NCI-H2029 (cell line): Measurements from ENCODE around the gene TRPV6.

Source experiments
- DNase-seq: peaks from one replicate; lab custom pipeline; 2025; lab: John Stamatoyannopoulos, UW

The TRPV6 gene

DNA sequence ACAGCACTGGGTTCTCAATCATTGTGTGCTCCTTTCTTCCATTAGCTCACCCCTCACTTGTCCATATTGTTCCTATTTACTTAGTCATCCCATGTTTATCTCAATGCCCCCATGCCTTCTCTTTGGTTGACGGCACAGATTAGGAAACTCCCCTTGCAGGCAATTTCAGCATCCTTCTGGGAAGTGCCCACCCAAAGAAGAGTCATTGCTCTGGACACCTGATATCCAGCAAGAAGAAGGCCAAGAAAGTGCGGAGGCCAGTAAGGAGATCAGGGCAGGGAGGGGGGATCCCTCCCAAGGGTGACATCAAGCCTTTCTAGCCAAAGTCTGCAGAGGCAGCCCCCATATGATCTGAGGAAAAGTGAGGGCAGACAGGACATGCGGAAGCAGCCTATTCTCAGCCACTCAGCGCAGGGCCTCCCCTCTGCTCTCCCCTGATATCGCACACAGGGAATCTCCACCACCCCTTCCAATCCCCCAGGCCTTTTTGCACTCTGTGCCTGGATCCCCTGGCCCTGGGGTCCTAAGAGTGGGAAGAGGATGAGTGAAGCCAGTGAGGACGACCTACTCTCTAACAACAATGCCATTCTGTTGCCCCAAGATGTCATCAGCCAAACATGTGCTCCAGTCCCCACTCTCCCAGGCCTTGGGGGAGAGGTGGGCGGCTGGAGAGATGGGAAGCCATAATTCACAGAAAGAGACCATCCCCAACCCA is 1.8 kb downstream of the TRPV6 start:
- no peak for DNase-seq

DNA sequence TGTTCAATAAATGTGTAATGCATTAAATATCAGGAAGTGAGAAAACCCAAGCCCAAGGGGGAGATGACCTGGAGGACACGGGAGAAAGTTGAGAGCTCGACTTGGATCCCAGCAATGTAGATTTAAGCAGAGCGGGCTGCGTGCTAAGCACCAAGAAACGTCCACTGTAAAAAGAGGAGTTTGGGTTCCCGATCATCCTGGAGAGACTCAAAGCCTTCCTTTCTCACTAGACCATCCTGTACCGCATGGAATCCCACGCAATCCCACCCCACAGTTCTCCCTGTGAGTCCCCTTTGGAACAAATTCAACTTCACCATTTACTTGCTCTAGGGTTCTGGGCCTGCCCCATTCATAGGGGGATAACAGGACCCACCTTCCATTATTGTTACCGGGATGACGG is 2.4 kb downstream of the TRPV6 start:
- DNase-seq: no peak

DNA sequence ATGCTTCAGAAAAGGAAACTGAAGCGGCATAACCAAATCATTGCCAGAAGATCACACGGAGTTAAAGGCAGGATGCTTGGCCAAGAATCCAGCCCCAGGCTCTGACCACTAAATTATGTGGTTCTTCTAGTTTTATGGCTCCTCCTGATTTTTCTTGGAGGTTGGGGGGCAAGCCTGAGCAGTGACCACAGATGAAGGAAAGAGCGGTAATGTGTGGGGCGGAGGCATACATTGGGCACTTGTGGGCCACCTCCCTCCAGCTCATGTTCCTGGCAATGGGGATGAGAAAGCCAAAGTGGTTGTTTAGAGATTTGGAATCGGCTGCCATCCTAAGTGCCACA is 3.2 kb downstream of the TRPV6 start:
- no peak for DNase-seq

DNA sequence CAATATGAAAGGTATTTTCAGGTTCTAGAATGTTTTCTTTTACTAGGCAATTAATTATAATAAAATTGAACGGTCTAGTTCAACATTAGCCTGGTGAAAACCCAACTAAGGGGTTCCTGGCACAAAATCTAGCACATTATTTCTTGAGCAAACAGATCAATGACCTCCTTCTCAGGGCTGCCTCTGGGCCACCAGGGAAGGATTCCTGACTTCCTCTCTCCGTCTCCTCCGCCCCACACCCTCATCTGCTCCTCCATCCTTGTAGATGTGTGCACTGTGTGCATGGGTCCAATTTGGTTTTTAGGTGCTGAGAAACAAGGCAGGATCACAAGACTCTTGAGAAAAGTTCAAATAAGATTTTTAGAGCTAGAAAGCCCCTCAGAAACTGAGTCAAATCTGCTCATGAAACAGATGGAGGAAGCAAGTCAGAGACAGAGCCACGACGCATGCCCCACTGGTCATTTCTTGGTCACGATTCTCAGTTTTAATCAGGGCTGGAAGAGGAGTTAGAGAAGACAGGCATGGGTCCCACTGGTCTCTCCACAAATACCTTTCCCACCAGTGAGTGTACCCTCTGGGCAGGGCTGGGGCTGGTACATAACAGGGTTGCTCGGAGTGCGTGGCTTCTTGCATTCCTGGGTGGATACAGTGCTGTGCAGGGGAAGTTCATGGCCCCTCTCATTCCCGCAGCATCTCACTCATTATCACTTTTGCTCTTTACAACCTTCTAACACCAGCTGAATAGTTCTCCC is 3.8 kb downstream of the TRPV6 start:
- no peak for DNase-seq

DNA sequence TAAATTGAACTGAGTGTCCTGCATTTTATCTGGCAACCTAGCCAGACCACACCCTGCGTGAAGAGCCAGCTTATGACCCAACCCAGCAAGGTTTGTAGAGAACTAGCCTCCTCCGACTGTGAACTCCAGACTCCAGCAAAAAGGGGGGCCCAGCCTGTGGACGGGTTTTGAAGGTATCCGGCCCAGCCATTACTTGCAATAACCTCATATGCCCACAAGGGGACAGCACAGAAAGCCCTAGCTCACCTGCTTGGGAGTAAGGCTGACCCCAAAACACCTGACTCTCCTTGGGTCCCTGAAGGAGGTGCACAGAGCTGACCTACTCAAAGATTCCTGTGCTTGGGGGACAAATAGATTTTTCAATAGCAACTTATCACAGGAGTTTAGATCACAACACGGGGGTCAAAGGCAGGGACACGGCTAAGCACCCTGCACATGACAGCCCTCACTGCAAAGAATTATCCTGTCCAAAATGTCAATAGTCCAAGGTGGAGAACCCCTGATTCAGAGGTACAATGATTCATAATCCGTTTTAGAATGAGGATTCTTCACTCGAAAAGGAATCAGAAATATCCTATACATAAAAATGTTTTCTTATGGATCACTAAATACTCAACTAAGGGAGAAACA is 4.6 kb downstream of the TRPV6 start:
- no peak for DNase-seq

DNA sequence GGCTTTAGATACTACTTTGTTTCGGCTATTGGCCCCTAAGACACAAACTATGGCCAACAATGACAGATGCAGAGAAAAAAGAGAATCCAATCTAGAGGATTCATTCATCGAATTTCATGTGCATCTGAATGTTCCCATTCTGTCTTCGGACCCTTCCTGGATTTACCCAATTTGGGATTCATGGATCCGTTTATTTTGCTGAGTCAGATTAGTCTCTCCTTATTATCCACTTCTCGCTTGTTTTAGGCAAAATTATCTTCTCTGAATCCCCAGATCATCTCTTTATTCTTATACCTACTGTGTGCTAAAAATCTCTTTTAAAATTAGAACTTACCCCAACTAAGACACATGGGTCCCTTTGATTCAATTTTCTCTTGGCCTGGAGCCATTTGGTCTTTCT is 6.5 kb downstream of the TRPV6 start:
- no peak for DNase-seq

DNA sequence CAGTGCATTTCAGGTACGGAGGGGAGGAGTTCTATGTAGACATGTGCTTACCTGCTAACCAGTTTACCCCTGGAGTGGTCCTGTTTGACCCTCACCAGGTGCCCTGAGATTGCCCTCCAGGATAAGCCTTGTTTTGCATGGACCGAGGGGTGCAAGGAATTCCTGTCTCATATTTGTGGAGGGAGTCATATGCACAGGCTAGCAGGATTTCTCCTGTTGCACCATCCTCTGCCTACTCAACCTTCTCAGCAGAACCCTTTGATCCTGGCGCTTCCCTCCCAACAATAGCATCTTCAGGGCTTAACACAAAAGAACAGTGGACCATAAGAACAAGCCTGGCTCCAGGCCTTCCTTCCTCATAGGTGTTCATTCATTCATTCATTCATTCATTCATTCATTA is 7.2 kb downstream of the TRPV6 start:
- no peak for DNase-seq

DNA sequence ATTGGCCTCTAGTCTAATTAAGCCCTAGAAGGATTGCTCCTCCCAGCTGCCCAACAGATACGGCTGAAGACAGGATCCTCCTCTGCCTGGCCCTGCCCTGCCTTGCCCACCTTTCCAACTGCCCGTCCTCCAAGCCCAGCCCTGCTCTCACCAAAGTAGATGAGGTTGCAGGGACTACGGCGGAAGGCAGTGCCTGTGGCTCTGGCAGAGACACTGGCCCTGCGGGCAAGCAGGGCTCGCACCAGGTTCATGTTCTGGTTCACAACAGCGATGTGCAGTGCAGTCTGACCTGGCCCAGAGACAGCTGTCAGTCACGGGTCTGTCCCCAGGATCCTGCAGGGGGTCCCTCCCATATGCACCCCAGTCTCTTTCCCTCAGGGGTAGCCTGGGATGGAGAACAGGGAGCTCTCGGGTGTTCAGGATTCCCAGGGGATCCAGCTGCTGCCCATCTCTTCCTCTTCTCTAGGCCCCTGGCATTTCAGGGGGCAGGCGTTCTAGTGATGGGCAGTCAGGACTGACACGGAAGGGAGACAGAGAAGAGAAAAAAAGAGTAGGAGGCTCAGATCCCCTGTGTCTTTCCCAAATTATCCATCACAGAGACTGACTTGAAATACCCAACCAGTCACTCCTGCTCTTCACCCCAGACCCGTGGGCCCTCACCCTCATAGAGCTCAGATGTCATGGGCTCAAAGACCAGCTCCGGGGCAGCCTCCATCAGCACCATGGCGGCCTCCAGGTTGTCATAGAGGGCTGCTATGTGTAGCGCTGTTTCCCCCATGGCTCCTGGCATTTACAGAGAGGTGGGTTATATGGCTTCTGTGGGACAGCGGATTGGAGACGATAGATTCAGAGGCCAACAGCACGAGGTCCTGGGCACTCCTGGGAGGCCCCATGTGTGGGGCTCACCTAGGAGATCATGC is 8.3 kb downstream of the TRPV6 start:
- no peak for DNase-seq

DNA sequence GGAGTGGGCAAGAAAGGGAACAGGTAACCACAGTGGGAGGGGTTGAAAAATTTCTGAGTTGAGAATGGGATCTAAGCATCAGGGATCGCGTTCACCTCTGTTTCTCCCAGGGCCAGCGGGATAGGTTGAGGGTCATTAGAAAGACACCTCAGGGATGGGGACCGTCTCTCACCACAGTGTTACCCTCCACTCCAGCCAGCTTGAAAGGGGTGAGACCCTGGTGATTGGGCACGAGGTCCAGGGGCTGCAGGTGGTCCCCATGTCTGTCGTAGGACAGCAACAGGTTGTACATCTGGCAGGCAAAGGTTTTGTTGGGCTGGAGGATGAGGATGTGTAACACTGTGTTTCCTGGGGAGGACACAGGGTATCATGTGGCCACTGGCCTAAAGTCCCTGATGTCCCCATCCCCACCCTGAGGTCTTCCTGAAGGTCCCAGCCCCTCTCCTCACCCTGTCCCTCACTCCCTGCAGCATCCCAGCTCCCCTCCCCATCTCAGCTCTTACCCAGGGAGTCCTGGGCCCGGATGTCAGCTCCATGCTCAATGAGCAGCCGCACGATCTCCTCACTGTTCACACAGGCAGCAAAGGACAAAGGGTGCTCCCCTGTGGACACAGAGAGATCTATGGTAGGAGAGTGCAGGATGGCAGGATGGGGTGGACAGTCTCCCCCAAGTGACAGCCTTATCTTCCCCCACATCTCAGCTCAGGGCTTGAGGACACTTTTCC is 9.1 kb downstream of the TRPV6 start:
- DNase-seq: no peak

DNA sequence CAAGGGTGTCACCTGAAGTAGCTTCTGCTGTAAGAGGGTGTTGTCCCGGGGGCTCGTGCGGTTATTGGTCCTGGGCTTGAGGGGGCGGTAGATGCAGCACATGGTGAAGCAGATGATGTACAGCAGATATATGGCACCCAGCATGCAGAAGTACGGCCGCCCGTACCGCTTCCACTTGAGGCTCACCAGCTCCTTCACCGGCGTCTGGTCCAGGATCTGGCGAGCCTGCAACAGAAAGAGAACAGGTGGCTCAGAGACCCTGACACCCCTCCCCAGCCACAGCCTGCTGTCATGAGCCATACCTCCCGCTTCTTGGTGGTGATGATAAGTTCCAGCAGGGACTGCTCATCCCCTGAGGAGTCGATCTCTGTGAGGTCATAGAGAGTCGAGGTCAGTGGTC is 10.1 kb downstream of the TRPV6 start:
- DNase-seq: no peak

DNA sequence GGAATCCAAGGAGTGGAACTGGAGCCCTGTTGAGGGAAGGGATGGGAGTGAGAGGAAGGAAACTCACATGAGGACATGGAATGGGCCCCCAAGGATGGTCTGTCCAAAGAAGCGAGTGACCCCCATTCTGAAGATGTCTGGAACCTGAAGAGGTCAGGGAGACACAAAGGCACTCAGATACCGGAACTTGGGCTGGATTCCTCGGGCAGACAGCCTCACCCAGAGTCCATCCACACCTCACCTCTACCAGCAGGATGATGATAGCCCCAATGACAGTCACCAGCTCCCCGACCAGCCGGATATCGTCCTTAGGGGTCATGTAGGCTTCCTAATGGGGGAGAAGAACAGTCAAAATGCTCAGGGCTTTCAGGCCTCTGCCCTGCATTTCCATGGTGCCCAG is 10.7 kb downstream of the TRPV6 start:
- no peak for DNase-seq

DNA sequence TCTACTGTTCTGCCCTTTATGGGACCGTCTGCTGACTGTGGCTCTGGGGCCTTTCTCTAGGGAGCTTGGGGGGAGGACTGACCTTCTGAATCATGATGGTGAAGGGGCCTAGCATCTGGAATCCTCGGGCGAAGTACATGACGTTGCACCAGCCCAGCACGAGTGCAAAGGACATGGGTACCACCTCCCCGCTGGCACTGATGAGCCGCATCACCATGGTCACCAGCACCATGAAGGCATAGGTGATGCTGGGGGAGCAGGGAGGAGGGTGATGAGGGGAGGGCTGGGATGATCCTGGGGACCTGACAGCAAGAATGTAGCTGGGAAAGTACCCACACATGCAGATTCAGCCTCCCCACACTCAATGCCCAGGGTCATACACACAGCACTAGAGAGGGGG is 11.1 kb downstream of the TRPV6 start:
- no peak for DNase-seq

DNA sequence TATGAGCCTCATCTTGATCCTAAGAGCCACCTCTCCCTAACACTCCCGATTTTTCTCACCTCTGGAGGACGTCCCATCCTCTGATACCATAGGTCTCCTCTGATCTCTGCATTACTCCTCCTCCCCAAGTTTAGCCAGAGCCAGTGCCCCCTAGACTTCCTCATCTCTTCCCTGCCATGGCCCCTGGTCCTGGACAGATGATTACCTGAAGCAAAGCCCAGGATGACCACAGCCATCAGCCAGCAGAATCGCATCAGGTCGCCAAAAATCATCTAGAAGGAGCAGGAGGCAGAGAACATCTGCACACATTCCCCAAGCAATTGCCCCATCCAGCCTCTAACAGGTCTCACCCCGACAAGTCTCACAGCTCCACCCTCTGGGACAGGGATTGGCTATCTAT is 11.7 kb downstream of the TRPV6 start:
- no peak for DNase-seq

DNA sequence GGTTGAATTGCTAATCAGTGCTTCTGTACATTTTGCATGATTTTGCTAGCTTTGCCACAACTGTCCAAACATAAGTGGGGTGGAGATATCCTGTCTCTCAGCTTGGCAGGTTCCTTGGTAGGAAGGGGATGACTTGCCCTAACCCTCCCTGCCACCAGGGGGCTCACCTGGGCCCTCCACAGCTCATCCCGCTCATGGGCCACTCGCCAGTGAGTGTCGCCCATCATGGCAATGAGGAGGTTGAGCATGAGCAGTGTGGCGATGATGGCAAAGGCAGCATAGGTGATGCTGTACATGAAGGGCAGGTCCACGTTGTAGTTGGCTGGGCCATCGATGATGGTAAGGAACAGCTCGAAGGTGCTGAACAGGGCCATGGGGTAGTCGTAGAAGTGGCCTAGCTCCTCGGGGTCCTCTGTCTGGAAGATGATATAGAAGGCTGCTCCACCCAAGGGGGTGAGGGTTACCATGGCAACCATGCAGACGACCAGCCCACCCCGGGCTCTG is 12.2 kb downstream of the TRPV6 start:
- DNase-seq: no peak

DNA sequence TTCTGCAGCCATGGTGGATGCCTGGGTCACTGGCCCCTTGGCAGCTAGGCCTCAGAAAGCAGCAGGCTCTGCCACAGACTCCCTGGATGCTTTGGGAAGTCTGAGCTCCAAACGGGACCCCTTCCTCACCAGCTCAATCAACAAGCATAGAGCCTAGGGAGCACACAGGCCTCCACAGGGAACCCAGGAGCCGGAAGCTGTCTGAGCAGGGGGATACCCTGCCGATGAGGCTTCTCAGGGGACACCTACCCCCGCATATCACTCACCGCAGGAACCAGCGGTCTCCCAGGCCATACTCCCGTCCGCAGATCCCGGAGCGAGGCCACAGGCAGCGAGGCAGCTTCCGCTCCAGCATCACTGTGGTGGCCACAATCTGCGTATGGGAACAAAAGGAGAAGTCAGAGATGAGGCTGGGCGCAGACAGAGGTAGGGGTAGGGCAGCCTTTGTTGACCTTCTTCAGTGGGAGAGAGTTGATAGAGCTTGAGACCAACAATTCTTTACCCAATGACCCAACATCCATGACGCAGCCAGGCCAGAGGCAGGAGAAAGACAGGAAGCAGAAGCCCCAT is 13.4 kb downstream of the TRPV6 start:
- DNase-seq: no peak

DNA sequence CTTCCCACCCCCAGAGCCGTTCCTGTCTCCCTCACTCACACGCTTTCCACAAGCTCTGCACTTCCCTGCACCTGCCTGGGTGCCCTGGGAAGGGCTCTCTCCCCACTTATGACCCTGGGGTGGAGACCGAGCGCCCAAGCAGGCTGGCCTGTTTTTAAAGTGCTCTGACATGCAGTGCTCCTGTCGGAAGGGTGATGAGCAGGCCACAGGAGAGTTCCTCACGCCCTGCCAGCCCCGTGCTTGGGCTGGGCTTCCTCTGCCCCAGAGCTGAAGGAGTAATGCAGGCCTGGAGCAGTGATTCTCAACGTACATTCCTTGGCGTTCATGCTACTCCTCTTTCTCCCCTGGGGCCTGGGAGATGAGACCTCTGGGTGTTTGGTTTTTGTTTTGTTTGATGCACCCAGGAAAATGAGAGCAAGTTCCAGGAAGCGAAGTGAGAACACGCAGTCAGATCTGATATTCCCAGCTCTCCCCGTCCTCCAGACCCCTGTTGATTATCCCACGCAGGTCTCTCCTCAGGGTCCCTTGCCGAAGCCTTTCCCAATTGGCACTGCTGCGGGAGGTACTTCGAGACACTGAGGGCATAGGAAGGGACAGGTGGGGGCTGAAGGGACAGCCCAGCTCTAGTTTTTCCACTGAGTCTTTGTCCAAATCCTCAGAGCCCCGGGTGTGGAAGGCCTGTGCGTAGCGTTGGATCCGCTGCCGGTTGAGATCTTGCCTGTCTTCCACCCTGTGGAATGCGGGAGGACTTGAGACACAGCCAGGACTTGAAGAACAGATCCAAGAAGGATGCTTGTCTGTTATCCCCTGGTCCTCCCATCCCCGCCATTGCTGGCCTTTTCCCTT is 14.1 kb downstream of the TRPV6 start:
- no peak for DNase-seq

DNA sequence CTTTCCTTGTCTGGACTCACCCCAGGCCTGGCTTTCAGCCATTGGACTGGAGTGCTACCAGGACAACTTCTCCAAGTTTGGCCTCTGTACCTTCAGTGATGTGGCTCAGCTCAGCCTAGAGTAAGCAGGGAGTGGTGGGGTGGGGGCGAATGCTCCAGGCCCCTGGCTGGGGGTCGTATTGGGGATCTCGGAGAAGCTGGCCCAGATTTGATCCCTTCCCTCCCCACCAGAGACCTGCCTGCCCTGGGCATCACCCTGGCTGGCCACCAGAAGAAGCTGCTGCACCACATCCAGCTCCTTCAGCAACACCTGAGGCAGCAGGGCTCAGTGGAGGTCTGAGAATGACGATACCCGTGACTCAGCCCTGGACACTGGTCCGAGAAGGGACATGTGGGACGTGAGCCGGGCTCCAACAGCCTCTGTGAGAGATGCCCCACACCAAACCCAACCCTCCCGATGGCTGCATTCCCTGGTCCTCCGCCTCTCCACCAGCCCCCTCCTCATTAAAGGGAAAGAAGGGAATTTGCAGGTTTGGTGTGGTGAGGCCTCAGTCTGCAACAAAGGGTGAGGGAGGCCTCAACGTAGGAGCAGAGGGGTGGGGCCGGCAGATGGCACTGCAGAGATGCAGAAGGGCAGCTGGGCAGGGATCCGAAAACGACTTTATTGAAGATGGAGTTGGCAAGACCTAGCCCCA is 14.8 kb downstream of the TRPV6 start:
- DNase-seq: no peak

DNA sequence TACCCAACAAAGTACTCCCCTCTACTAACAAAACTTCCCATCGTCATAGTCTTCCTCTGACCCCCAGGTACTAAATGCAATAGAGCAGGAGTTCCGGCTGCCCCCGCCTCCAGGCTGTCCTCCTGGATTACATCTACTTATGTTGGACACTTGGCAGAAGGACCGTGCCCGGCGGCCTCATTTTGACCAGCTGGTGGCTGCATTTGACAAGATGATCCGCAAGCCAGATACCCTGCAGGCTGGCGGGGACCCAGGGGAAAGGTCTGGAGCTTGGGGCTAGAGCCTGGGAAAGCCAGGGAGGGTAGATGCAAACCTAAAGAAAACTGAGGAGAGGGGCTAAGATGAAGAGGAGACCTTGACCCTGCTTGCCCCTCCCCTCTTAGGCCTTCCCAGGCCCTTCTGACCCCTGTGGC is 15.4 kb downstream of the TRPV6 start:
- DNase-seq: no peak

DNA sequence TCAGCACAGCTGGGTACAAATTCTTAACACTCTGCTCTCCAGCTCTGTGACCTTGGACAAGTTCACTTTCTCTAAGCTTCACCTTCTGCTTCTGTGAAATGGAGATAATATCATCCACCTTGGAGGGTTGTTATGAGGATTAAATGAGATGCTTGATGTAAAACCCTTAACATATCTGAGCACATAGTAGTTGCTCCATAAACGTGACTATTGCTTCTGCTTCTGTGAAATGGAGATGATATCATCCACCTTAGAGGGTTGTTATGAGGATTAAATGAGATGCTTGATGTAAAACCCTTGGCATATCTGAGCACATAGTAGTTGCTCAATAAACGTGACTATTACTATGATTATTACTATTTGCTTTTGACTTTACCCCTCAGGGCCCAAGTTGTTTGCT is 16.1 kb downstream of the TRPV6 start:
- no peak for DNase-seq

DNA sequence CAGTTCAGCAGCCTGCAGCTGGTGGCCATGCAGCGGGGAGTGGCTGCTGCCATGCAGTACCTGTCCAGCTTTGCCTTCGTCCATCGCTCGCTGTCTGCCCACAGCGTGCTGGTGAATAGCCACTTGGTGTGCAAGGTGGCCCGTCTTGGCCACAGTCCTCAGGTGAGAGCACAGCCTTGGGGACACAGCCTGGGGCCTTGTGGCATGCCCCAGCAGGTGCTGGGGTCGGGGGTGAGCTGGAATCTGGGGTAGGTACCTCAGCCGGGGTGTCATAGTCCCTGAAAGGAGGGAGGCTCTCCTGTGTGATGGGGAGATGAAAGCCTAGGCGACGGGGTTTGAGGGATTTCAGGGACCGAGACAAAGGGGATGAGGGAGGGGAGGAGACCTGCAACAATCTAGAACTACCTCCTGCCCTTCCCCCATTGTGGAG is 16.5 kb downstream of the TRPV6 start:
- no peak for DNase-seq
